Neural cell (in vitro differentiated cells): ENCODE results near the gene SLMAP. TPM values are rescaled to one million over a fixed set of nuclear protein-coding genes. Genes with fewer than 3 reads are reported as not detected.

Experiments
- H2AFZ ChIP-seq: fragments of 200-600, 300-800 bp; sonication (generic), shearing (Covaris generic); 2 replicates; pipeline ENCODE4 v1.6.0; 2014; ENCODE audit warnings: low read depth, mild to moderate bottlenecking, antibody characterized with exemption, low read length, moderate library complexity
- H3F3A ChIP-seq: fragments of 200-600 bp; shearing (Covaris generic); 2 replicates; pipeline ENCODE4 v1.6.1; 2016; ENCODE audit warnings: mild to moderate bottlenecking, moderate library complexity, mixed read lengths, antibody characterized with exemption, low read length; ENCODE audit not compliant: insufficient read depth, poor library complexity, severe bottlenecking
- H3K27ac ChIP-seq: fragments of 200-600, 300-800 bp; sonication (generic), shearing (Covaris generic); 2 replicates; pipeline ENCODE4 v1.5.1; 2014; ENCODE audit warnings: mild to moderate bottlenecking, low read length, moderate library complexity
- H3K27me3 ChIP-seq: fragments of 300-800, 200-600 bp; sonication (generic), shearing (Covaris generic); 2 replicates; pipeline ENCODE4 v1.6.0; 2014; ENCODE audit warnings: mild to moderate bottlenecking, low read depth, low read length, moderate library complexity; ENCODE audit not compliant: insufficient read depth
- H3K36me3 ChIP-seq: fragments of 300-800, 200-600 bp; sonication (generic), shearing (Covaris generic); 2 replicates; pipeline ENCODE4 v1.5.1; 2014; ENCODE audit warnings: mild to moderate bottlenecking, antibody characterized with exemption, low read length, moderate library complexity; ENCODE audit not compliant: insufficient read depth
- H3K4me2 ChIP-seq: fragments of 300-800, 200-600 bp; sonication (generic), shearing (Covaris generic); 2 replicates; pipeline ENCODE4 v1.6.0; 2014; ENCODE audit warnings: mild to moderate bottlenecking, low read length
- H3K4me3 ChIP-seq: fragments of 300-800, 200-600 bp; sonication (generic), shearing (Covaris generic); 2 replicates; pipeline ENCODE4 v1.5.1; 2014; ENCODE audit warnings: mild to moderate bottlenecking, low read length, moderate library complexity
- H3K79me2 ChIP-seq: fragments of 200-600 bp; shearing (Covaris generic); replicated peaks from 2 replicates; pipeline ENCODE4 v1.6.0; 2014; ENCODE audit warnings: mild to moderate bottlenecking, low read length, moderate library complexity; ENCODE audit not compliant: insufficient read depth
- H3K9ac ChIP-seq: fragments of 300-800, 200-600 bp; sonication (generic), shearing (Covaris generic); 2 replicates; pipeline ENCODE4 v1.6.1; 2016; ENCODE audit warnings: mild to moderate bottlenecking, low read length, mixed read lengths
- H3K9me2 ChIP-seq: fragments of 200-600 bp; shearing (Covaris generic); 2 replicates; pipeline ENCODE4 v1.6.1; 2016; ENCODE audit warnings: mild to moderate bottlenecking, low read length, mixed read lengths; ENCODE audit not compliant: insufficient read depth
- H3K9me3 ChIP-seq: fragments of 200-600, 300-800 bp; sonication (generic), shearing (Covaris generic); 2 replicates; pipeline ENCODE4 v1.6.1; 2016; ENCODE audit warnings: mild to moderate bottlenecking, mixed run types, low read length, moderate library complexity, mixed read lengths
- H4K20me1 ChIP-seq: fragments of 200-600 bp; shearing (Covaris generic); 2 replicates; pipeline ENCODE4 v1.6.1; 2016; ENCODE audit warnings: mild to moderate bottlenecking, mixed run types; ENCODE audit not compliant: insufficient read depth
- CTCF ChIP-seq: fragments of 450-650 bp; IDR thresholded peaks from 2 replicates; pipeline ENCODE4 v1.5.1; 2014; ENCODE audit warnings: antibody characterized with exemption, mild to moderate bottlenecking, moderate library complexity; ENCODE audit not compliant: poor library complexity, severe bottlenecking
- EP300 ChIP-seq: fragments of 450-650 bp; conservative IDR thresholded peaks from 2 replicates; pipeline ENCODE4 v1.6.1; 2014; ENCODE audit warnings: antibody characterized with exemption, mild to moderate bottlenecking, moderate library complexity; ENCODE audit not compliant: poor library complexity, severe bottlenecking
- EZH2 ChIP-seq: fragments of 200-600, 300-800 bp; shearing (Covaris generic), sonication (generic); IDR thresholded peaks from 2 replicates; pipeline ENCODE4 v1.6.1; 2014; ENCODE audit warnings: antibody characterized with exemption, low read length, borderline replicate concordance, mild to moderate bottlenecking; ENCODE audit not compliant: insufficient read depth, poor library complexity, severe bottlenecking
- MXI1 ChIP-seq: fragments of 450-650 bp; conservative IDR thresholded peaks from 2 replicates; pipeline ENCODE4 v1.6.1; 2014; ENCODE audit warnings: antibody characterized with exemption, mild to moderate bottlenecking; ENCODE audit not compliant: poor library complexity, severe bottlenecking
- POLR2AphosphoS5 ChIP-seq: IDR thresholded peaks from 2 replicates; pipeline ENCODE4 v1.6.1; 2012
- RAD21 ChIP-seq: fragments of 450-650 bp; conservative IDR thresholded peaks from 2 replicates; pipeline ENCODE4 v1.6.1; 2014; ENCODE audit warnings: antibody characterized with exemption, mild to moderate bottlenecking, moderate library complexity
- REST ChIP-seq: IDR thresholded peaks from 2 replicates; pipeline ENCODE4 v1.6.1; 2012; ENCODE audit warnings: borderline replicate concordance
- SMC3 ChIP-seq: fragments of 450-650 bp; conservative IDR thresholded peaks from 2 replicates; pipeline ENCODE4 v1.6.1; 2014; ENCODE audit warnings: antibody characterized with exemption, mild to moderate bottlenecking, moderate library complexity; ENCODE audit not compliant: poor library complexity
- TAF1 ChIP-seq: IDR thresholded peaks from 2 replicates; pipeline ENCODE4 v1.6.1; 2012; ENCODE audit warnings: low read depth
- polyA plus RNA-seq: library from polyadenylated mRNA; depleted of rRNA; stranded (reverse); fragments of >200 nt; gene quantifications from 2 replicates; pipeline ENCODE4 v1.2.3, GENCODE V29; 2014

The SLMAP gene
- polyA plus RNA-seq, 1 donor from 2014 or later: 42.1 TPM

GRCh38 chr3:57910990-57911389 is 154.9 kb downstream of the SLMAP start:
- H4K20me1 ChIP-seq: no peaks in the 10 kb centered on the region
- H3K9ac ChIP-seq: no peak overlapping the region
- H3K79me2 ChIP-seq: no peaks in the 10 kb centered on the region
- no peak overlapping the region for H3K4me2 ChIP-seq
- H3K9me2 ChIP-seq: no peaks in the 10 kb centered on the region
- H3K27ac ChIP-seq: no peak overlapping the region
- H3K9me3 ChIP-seq: no peaks in the 10 kb centered on the region
- no peaks in the 10 kb centered on the region for H3K27me3 ChIP-seq
- no peak overlapping the region for H2AFZ ChIP-seq
- H3K4me3 ChIP-seq: no peak overlapping the region
- H3K36me3 ChIP-seq: peaks cover 4% of the 10 kb centered on the region
- no peaks in the 10 kb centered on the region for H3F3A ChIP-seq
- TF ChIP-seq EZH2 (no peak), MXI1 (no peak), REST (no peak), EP300 (no peak), CTCF (no peak)

GRCh38 chr3:57911593-57911992 is 155.5 kb downstream of the SLMAP start:
- Histone ChIP-seq H3K27ac (no peak overlapping the region), H3K9me3 (no peaks in the 10 kb centered on the region), H3K79me2 (no peaks in the 10 kb centered on the region), H3K36me3 (peaks cover 4% of the 10 kb centered on the region), H3F3A (no peaks in the 10 kb centered on the region), H3K4me2 (no peak overlapping the region), H3K9me2 (no peaks in the 10 kb centered on the region), H4K20me1 (no peaks in the 10 kb centered on the region), H3K4me3 (no peak overlapping the region), H2AFZ (no peak overlapping the region), H3K27me3 (no peaks in the 10 kb centered on the region), H3K9ac (no peak overlapping the region)
- TF ChIP-seq SMC3 (no peak), TAF1 (no peak), RAD21 (no peak), MXI1 (no peak), REST (no peak), POLR2AphosphoS5 (no peak), EP300 (no peak), CTCF (no peak), EZH2 (no peak)
